Stimulated activated naive CD8-positive, alpha-beta T cell treated with anti-CD3 and anti-CD28 coated beads, Interleukin-15, Interleukin-2, amounts not matched to agents 100 U/mL and 50 U/mL, for 24 hours (primary cell): ENCODE results near the gene RUFY1.
"Not testable (repeated sequence)": the region's sequence is repeated elsewhere in the genome, so short reads cannot be mapped to it uniquely, and the experiment has no call there.

Experiments
- ATAC-seq: fragments of 150-1000 bp; cut with Tn5 transposase; one replicate; pipeline ENCODE4 v1.10.0; 2021
- DNase-seq: peaks from one replicate; pipeline ENCODE4 v3.0.0; 2021

The RUFY1 gene

GRCh38 chr5:179621551-179622214 is 71.3 kb downstream of the RUFY1 start:
- no peak for DNase-seq
- ATAC-seq = no peak

GRCh38 chr5:179623003-179623905 is 72.9 kb downstream of the RUFY1 start, which contains the start of gene HNRNPH1:
TSS of gene HNRNPH1 (minus strand) at chr5:179623671. CDS start at chr5:179623133, 538 bp downstream.
- DNase-seq (peak; percentile 97), ATAC-seq (peak; percentile 75)

- DNase-seq (peak; percentile 75), ATAC-seq (peak; percentile 53)
Observed at GRCh38 chr5:179623906-179624741, 73.8 kb downstream of the RUFY1 start.

- ATAC-seq (no peak), DNase-seq (no peak)
Observed at GRCh38 chr5:179624841-179625271, 74.5 kb downstream of the RUFY1 start.

GRCh38 chr5:179633501-179634369 is 83.4 kb downstream of the RUFY1 start:
- ATAC-seq = peak; percentile 4
- DNase-seq = not testable (repeated sequence)

GRCh38 chr5:179634370-179635172 is 84.2 kb downstream of the RUFY1 start:
- peak; percentile 98 for ATAC-seq
- DNase-seq = not testable (repeated sequence)

GRCh38 chr5:179639296-179639695 is 88.9 kb downstream of the RUFY1 start:
- not testable (repeated sequence) for DNase-seq, ATAC-seq

GRCh38 chr5:179641745-179642144 is 91.4 kb downstream of the RUFY1 start:
- not testable (repeated sequence) for DNase-seq, ATAC-seq

GRCh38 chr5:179642626-179643025 is 92.3 kb downstream of the RUFY1 start:
- not testable (repeated sequence) for DNase-seq, ATAC-seq

- not testable (repeated sequence) for ATAC-seq
Observed at GRCh38 chr5:179643141-179643920, 93.0 kb downstream of the RUFY1 start.

GRCh38 chr5:179644766-179645165 is 94.4 kb downstream of the RUFY1 start:
- DNase-seq, ATAC-seq: not testable (repeated sequence)

More at GRCh38 chr5:179643141-179643920, 93.0 kb downstream of the RUFY1 start:
- DNase-seq = not testable (repeated sequence)

GRCh38 chr5:179648410-179648809 is 98.1 kb downstream of the RUFY1 start:
- ATAC-seq = no peak
- no peak for DNase-seq

- DNase-seq, ATAC-seq: not testable (repeated sequence)
Observed at GRCh38 chr5:179649166-179649703, 98.9 kb downstream of the RUFY1 start.

- not testable (repeated sequence) for ATAC-seq, DNase-seq
Observed at GRCh38 chr5:179650245-179650644, 99.9 kb downstream of the RUFY1 start.

GRCh38 chr5:179653135-179653534 is 102.8 kb downstream of the RUFY1 start:
- not testable (repeated sequence) for DNase-seq, ATAC-seq

GRCh38 chr5:179657302-179658178 is 107.2 kb downstream of the RUFY1 start:
- peak; percentile 96 for ATAC-seq
- DNase-seq = not testable (repeated sequence)

GRCh38 chr5:179658179-179658856 is 108.0 kb downstream of the RUFY1 start:
- not testable (repeated sequence) for DNase-seq, ATAC-seq
